BLaER1 (cell line): ENCODE results near the gene RAF1.

Experiments used
- H3K27ac ChIP-seq: shearing (Covaris generic); formaldehyde crosslinking; 2 replicates; pipeline ENCODE4 v1.8.1; 2022
- H3K27me3 ChIP-seq: shearing (Covaris generic); formaldehyde crosslinking; 2 replicates; pipeline ENCODE4 v1.8.1; 2022
- H3K36me3 ChIP-seq: shearing (Covaris generic); formaldehyde crosslinking; 2 replicates; pipeline ENCODE4 v1.8.1; 2022
- H3K4me1 ChIP-seq: shearing (Covaris generic); formaldehyde crosslinking; 2 replicates; pipeline ENCODE4 v1.8.1; 2022
- H3K4me2 ChIP-seq: shearing (Covaris generic); formaldehyde crosslinking; 2 replicates; pipeline ENCODE4 v1.8.1; 2022
- H3K4me3 ChIP-seq: shearing (Covaris generic); formaldehyde crosslinking; 2 replicates; pipeline ENCODE4 v1.8.1; 2022
- H3K9ac ChIP-seq: shearing (Covaris generic); formaldehyde crosslinking; 2 replicates; pipeline ENCODE4 v1.8.1; 2022
- H3K9me3 ChIP-seq: shearing (Covaris generic); formaldehyde crosslinking; 2 replicates; pipeline ENCODE4 v1.8.1; 2022
- H4K20me1 ChIP-seq: shearing (Covaris generic); formaldehyde crosslinking; 2 replicates; pipeline ENCODE4 v1.8.1; 2022
- Cebpa-rat ChIP-seq: shearing (Covaris generic); IDR thresholded peaks from 2 replicates; pipeline ENCODE4 v1.8.1; 2022

The RAF1 gene

GRCh38 chr3:12624056-12624455 lies 39.9 kb downstream of the RAF1 start:
- peaks cover 100% of the 10 kb centered on the region for H4K20me1 ChIP-seq
- H3K4me1 ChIP-seq: peaks cover 45% of the 10 kb centered on the region
- no peaks in the 10 kb centered on the region for H3K9me3 ChIP-seq
- no peak overlapping the region for H3K9ac ChIP-seq
- H3K36me3 ChIP-seq: peaks cover 15% of the 10 kb centered on the region
- H3K27me3 ChIP-seq: no peaks in the 10 kb centered on the region
- H3K27ac ChIP-seq: no peak overlapping the region
- H3K4me3 ChIP-seq: no peak overlapping the region
- TF ChIP-seq Cebpa-rat: no peak
- peak overlapping the region; percentile 22; the same call in 1 of the 2 replicates for H3K4me2 ChIP-seq

DNA sequence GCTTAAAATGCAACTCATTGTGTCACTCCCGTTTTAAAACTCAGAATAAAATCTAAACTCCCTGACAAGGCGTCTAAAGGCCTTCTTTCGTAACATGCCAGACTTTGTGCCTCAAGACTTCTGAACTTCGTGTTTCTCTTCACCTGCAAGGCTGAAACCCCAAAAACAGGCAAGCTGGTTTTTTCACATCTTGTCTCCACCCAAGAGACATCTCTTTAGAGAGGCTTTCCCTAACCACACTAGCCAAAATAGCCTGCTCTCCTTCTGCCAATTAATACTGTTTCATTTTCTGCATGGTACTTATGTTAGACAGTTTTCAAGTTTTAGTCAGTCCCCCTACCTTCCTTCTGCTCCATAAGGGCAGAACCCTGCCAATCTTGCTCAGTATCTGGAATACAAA lies 41.6 kb downstream of the RAF1 start:
- Histone ChIP-seq H3K36me3 (peaks cover 32% of the 10 kb centered on the region), H3K4me2 (no peak overlapping the region; the same call in 1 of the 2 replicates), H3K4me1 (peaks cover 45% of the 10 kb centered on the region), H3K27me3 (no peaks in the 10 kb centered on the region), H4K20me1 (peaks cover 100% of the 10 kb centered on the region), H3K4me3 (no peak overlapping the region), H3K9ac (no peak overlapping the region), H3K27ac (no peak overlapping the region), H3K9me3 (no peaks in the 10 kb centered on the region)
- TF ChIP-seq Cebpa-rat: no peak

DNA sequence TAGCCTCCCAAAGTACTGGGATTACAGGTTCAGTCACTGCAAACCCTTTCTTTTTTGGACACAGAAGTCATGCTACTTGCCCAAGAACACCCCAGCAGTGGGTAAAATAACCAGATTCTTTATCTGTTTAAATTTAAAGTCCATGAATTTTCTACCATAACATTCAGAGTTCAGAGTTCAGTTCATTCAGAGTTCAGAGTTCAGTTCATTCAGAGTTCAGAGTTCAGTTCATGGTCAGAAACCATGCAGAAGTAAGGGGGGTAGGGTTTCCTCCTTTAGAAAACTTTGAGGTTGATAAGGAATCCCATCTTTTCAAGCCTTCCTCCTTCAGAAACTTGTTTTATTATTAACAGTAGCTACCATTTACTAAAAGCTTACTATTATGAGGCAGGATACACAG lies 43.2 kb downstream of the RAF1 start:
- H3K4me3 ChIP-seq: no peak overlapping the region
- peaks cover 33% of the 10 kb centered on the region for H3K4me1 ChIP-seq
- no peak overlapping the region for H3K9ac ChIP-seq
- H3K27ac ChIP-seq: no peak overlapping the region
- no peak overlapping the region for H3K4me2 ChIP-seq
- H3K36me3 ChIP-seq: peaks cover 48% of the 10 kb centered on the region
- peaks cover 100% of the 10 kb centered on the region for H4K20me1 ChIP-seq
- H3K27me3 ChIP-seq: no peaks in the 10 kb centered on the region
- H3K9me3 ChIP-seq: no peaks in the 10 kb centered on the region
- TF ChIP-seq Cebpa-rat: no peak

DNA sequence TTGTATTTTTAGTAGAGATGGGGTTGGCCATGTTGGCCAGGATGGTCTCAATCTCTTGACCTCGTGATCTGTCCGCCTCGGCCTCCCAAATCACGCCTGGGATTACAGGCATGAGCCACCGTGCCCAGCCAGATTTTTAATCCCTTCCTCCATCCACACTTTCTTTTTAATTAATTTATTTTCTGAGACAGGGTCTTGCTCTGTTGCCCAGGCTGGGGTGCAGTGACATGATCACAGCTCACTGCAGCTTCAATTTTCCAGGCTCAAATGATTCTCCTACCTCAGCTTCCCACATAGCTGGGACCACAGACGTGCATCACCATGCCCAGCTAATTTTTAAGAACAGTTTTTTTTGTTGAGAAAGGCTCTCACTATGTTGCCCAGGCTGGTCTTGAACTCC lies 43.6 kb downstream of the RAF1 start:
- Histone ChIP-seq H3K4me1 (peaks cover 29% of the 10 kb centered on the region), H3K36me3 (peaks cover 52% of the 10 kb centered on the region), H3K27me3 (no peaks in the 10 kb centered on the region), H4K20me1 (peaks cover 100% of the 10 kb centered on the region), H3K4me2 (no peak overlapping the region), H3K9ac (no peak overlapping the region), H3K4me3 (no peak overlapping the region), H3K27ac (no peak overlapping the region), H3K9me3 (no peaks in the 10 kb centered on the region)
- no peak for TF ChIP-seq Cebpa-rat

GRCh38 chr3:12618426-12618825 lies 45.5 kb downstream of the RAF1 start:
- Histone ChIP-seq H3K4me1 (peaks cover 13% of the 10 kb centered on the region), H4K20me1 (peaks cover 100% of the 10 kb centered on the region), H3K27me3 (no peaks in the 10 kb centered on the region), H3K36me3 (peaks cover 67% of the 10 kb centered on the region), H3K27ac (no peak overlapping the region), H3K9ac (no peak overlapping the region), H3K9me3 (no peaks in the 10 kb centered on the region), H3K4me2 (no peak overlapping the region), H3K4me3 (no peak overlapping the region)
- no peak for TF ChIP-seq Cebpa-rat

- H3K4me3 ChIP-seq: no peak overlapping the region
- peaks cover 99% of the 10 kb centered on the region for H4K20me1 ChIP-seq
- no peaks in the 10 kb centered on the region for H3K4me1 ChIP-seq
- H3K9me3 ChIP-seq: no peaks in the 10 kb centered on the region
- H3K4me2 ChIP-seq: no peak overlapping the region
- H3K9ac ChIP-seq: no peak overlapping the region
- H3K27ac ChIP-seq: no peak overlapping the region
- H3K36me3 ChIP-seq: peaks cover 91% of the 10 kb centered on the region
- TF ChIP-seq Cebpa-rat: no peak
- no peaks in the 10 kb centered on the region for H3K27me3 ChIP-seq
Observed at GRCh38 chr3:12615266-12615665, 48.7 kb downstream of the RAF1 start.

DNA sequence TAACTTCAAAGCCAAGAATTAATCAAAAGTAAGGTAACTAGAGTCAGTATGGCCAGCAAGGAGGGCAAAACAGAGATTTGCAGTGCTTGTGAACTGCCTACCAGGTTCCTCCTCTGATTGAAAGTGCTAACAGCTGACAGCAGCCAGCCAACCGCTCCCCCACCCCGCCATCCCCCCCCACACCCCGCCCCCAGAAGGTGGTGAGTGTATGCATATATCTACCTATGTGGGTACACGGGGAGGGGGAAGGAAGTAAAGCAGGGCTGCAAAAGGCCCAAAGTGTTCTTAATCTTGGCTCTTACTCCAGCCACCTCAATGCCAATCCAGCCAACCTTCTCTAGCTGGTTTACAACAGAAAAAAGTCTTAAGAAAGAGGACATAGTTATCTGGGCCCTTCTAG lies 50.7 kb downstream of the RAF1 start:
- no peak for TF ChIP-seq Cebpa-rat
- Histone ChIP-seq H3K27ac (no peak overlapping the region), H3K9ac (no peak overlapping the region), H3K4me1 (no peaks in the 10 kb centered on the region), H3K9me3 (no peaks in the 10 kb centered on the region), H3K36me3 (peaks cover 94% of the 10 kb centered on the region), H3K27me3 (no peaks in the 10 kb centered on the region), H3K4me2 (no peak overlapping the region), H3K4me3 (no peak overlapping the region), H4K20me1 (peaks cover 99% of the 10 kb centered on the region)

DNA sequence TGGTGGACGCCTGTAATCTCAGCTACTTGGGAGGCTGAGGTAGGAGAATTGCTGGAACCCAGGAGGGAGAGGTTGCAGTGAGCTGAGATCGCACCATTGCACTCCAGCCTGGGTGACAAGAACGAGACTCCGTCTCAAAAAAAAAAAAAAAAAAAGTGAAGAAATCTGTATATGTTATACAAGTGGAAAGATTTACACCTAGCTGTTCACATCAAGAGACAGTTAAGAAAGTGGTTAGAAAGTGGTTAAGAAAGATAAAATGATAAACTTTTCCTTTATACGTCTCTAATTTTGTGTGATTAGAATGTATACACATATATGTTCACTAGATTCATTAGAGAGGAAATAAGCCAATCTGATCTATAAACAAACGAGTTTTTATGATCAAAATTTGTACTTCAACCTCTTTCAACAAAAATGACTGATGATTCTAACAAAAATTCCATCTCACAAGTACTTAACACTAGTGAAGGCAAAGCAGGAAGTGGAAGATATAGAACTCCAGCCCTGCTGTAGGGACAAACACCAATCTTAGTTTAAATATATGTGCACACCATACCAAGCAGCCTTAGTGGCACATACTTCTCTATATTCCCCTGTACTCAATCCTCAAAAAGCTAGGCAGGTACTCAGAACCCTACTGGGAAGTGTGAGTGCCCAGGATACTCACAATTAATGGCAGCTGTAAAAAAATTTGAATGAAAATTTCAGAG lies 51.2 kb downstream of the RAF1 start:
- H3K36me3 ChIP-seq: peaks cover 94% of the 10 kb centered on the region
- H3K4me2 ChIP-seq: no peak overlapping the region
- no peak overlapping the region for H3K4me3 ChIP-seq
- H3K27ac ChIP-seq: no peak overlapping the region
- no peaks in the 10 kb centered on the region for H3K9me3 ChIP-seq
- no peaks in the 10 kb centered on the region for H3K27me3 ChIP-seq
- no peak for TF ChIP-seq Cebpa-rat
- peaks cover 94% of the 10 kb centered on the region for H4K20me1 ChIP-seq
- no peaks in the 10 kb centered on the region for H3K4me1 ChIP-seq
- H3K9ac ChIP-seq: no peak overlapping the region

DNA sequence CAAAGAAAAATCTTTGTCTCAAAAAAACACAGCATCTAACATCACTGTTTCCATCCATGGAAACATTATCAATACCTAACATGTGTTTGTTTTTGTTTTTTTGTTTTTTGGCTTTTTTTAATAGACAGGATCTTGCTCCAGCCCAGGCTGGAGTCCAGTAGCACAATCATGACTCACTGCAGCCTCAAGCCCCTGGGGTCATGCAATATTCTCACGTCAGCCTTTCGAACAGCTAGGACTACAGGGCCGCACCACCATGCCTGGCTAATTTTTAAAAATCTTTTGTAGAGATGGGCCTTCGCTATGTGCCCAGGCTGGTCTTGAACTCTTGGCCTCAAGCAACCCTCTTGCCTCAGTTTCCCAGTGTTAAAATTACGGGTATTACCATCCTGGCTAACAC lies 52.8 kb downstream of the RAF1 start:
- no peak for TF ChIP-seq Cebpa-rat
- Histone ChIP-seq H3K36me3 (peaks cover 94% of the 10 kb centered on the region), H3K27ac (no peak overlapping the region), H3K27me3 (no peaks in the 10 kb centered on the region), H3K4me1 (no peaks in the 10 kb centered on the region), H3K4me3 (no peak overlapping the region), H4K20me1 (peaks cover 78% of the 10 kb centered on the region), H3K4me2 (no peak overlapping the region), H3K9ac (no peak overlapping the region), H3K9me3 (no peaks in the 10 kb centered on the region)

DNA sequence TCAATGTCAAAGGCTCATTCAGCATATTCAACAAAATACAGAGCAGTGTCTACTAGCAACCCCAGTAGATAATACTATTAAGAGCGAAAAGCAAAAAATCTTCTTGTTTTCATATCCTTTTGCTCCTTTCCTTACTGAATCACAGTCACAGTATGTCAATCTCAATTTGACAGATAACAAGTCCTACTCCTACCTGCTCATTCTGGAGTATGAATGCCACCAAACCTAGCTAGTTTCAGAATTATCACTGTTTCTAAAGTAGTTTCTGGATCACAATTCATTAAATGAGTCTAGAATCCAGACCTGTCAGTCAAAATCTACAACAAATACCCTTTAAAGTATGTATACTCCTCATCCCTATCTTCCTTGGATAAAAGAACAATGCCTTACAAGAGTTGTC lies 55.5 kb downstream of the RAF1 start:
- no peaks in the 10 kb centered on the region for H3K9me3 ChIP-seq
- peaks cover 63% of the 10 kb centered on the region for H4K20me1 ChIP-seq
- no peaks in the 10 kb centered on the region for H3K4me1 ChIP-seq
- no peak overlapping the region for H3K4me2 ChIP-seq
- no peak for TF ChIP-seq Cebpa-rat
- no peak overlapping the region for H3K4me3 ChIP-seq
- H3K36me3 ChIP-seq: peaks cover 93% of the 10 kb centered on the region
- no peak overlapping the region for H3K27ac ChIP-seq
- H3K9ac ChIP-seq: no peak overlapping the region
- no peaks in the 10 kb centered on the region for H3K27me3 ChIP-seq

- H3K4me1 ChIP-seq: no peaks in the 10 kb centered on the region
- no peak overlapping the region for H3K4me3 ChIP-seq
- H4K20me1 ChIP-seq: peaks cover 36% of the 10 kb centered on the region
- H3K9me3 ChIP-seq: no peaks in the 10 kb centered on the region
- no peak overlapping the region for H3K27ac ChIP-seq
- no peaks in the 10 kb centered on the region for H3K27me3 ChIP-seq
- H3K4me2 ChIP-seq: no peak overlapping the region
- peaks cover 98% of the 10 kb centered on the region for H3K36me3 ChIP-seq
- H3K9ac ChIP-seq: no peak overlapping the region
- TF ChIP-seq Cebpa-rat: no peak
Observed at GRCh38 chr3:12603969-12604368, 59.9 kb downstream of the RAF1 start.
